ENCODE data around the gene DSC1. TPM values are rescaled to one million over a fixed set of nuclear protein-coding genes. Genes with fewer than 3 reads are reported as not detected.

The DSC1 gene
- total RNA-seq, 2 donors from 2014 or later: 32.9 to 52.4 TPM

Other genes with a start within 250 kb of the DSC1 start
- 1 to 10 TPM in 1 of 2 donors, under 1 TPM in 1; 0.86 to 1.0 TPM for gene DSC3, start 120.1 kb downstream of the DSC1 start, total RNA-seq
- gene DSC2, start 60.4 kb downstream of the DSC1 start, total RNA-seq: 10 to 100 TPM; 14.1 to 18.0 TPM
- 1 to 10 TPM; 2.0 to 3.6 TPM for gene DSG1, start 155.3 kb upstream of the DSC1 start, total RNA-seq
- gene DSG4, start 213.9 kb upstream of the DSC1 start, total RNA-seq: not detected